Activated T-cell treated with anti-CD3 and anti-CD28 coated beads, Interleukin-2, amount 50 U/mL, for 1 hour (primary cell): Measurements from ENCODE around the gene RPP30.

ENCODE experiments used
- DNase-seq: peaks from one replicate; pipeline ENCODE4 v3.0.0-alpha.2; 2020

The RPP30 gene

GRCh38 chr10:90947030-90947960 is 75.5 kb downstream of the RPP30 start:
- DNase-seq, result no peak
